GM18951 (cell line): ENCODE measurements around the gene ASS1.

Experiments used
- POLR2A ChIP-seq: IDR thresholded peaks from 4 replicates; pipeline ENCODE4 v1.6.1; 2011; ENCODE audit warnings: mild to moderate bottlenecking; ENCODE audit not compliant: insufficient read length, insufficient read depth; ENCODE audit errors: extremely low read depth
- in situ Hi-C: fragments of 300-500 bp; cut with MboI; formaldehyde crosslinking; loops from one replicate; pipeline ENCODE4 v1.12.0; 2022; ENCODE audit warnings: low sequenced_read_pairs, mixed read lengths, inconsistent platforms; ENCODE audit not compliant: unreplicated experiment

Gene ASS1

GRCh38 chr9:130408669-130409068 lies 36.1 kb upstream of the ASS1 start:
- in situ Hi-C loops, result no loop called here
- TF ChIP-seq POLR2A, result no peak

GRCh38 chr9:130409246-130409645 lies 35.5 kb upstream of the ASS1 start:
- no peak for TF ChIP-seq POLR2A

DNA sequence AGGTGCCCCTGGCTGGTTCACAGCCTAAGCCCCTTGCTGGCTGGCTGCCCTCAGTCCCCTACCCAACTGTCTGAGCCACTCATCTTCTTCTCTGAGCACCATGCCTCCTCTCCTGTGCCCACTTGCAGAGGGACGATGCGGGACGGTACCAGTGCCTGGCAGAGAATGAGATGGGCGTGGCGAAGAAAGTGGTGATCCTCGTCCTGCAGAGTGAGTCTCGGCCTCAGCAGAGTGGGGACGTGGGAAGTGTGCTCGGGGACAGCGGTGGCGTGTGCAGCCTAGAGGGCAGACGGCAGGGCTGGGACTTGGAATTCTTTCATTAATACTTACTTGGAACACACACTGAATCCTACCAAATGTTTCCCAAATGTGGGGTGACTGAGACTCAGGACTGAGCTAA lies 34.3 kb upstream of the ASS1 start:
- in situ Hi-C loops, result no loop called here

More at GRCh38 chr9:130409246-130409645, 35.5 kb upstream of the ASS1 start:
- in situ Hi-C loops, result no loop called here

GRCh38 chr9:130411566-130411915 lies 33.2 kb upstream of the ASS1 start:
- in situ Hi-C loops, result no loop called here
- TF ChIP-seq POLR2A, result no peak

More for the DNA sequence above, 34.3 kb upstream of the ASS1 start:
- no peak for TF ChIP-seq POLR2A

- in situ Hi-C loops, result no loop called here
- TF ChIP-seq POLR2A, result no peak
Observed at GRCh38 chr9:130414081-130414731, 30.6 kb upstream of the ASS1 start.

GRCh38 chr9:130414910-130415746 lies 29.6 kb upstream of the ASS1 start:
- in situ Hi-C loops, result no loop called here
- TF ChIP-seq POLR2A, result no peak

DNA sequence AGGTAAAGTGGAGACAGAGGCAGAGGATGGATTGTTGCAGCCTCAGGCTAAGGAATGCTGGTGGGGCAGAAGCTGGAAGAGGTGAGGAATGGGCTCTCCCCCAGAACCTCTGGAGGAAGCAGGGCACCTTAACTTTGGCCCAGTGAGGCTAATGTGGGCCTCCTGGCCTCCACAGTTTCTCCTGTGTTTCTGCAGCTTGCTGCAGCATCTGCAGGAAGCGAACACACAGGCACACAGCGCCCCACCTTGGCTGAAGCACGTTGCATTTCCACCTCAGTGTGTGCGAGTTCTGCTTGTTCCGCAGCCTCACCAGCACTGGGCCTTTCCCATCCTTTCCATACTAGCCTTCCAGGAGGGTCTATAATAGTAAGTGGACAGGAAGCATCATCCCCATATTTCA lies 27.2 kb upstream of the ASS1 start:
- TF ChIP-seq POLR2A, result no peak
- in situ Hi-C loops, result no loop called here

- in situ Hi-C loops, result no loop called here
- no peak for TF ChIP-seq POLR2A
Observed at GRCh38 chr9:130418776-130419175, 26.0 kb upstream of the ASS1 start.

DNA sequence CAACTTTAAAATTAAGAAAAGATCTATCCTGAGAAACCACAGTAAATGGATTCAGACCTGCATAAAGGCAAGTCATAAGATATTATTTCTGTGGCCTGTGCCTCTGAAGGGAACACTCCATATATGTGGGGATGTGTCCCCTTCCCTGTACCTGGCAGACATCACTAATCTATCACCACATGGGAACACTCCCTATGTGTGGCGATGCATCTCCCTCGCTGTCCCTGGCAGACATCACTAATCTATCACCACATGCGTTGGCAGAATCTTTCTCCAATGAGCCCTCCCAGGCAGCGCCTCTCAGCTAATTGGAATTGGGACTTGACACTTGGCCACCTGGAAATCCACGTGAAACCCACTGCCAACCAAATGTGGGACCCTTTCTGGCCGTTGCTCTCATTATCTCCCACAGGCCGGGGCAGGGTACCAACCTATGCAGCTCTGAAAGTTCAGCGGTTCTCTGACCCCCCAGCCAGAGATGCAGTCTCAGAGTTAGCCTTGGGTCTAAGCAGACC lies 25.2 kb upstream of the ASS1 start:
- no peak for TF ChIP-seq POLR2A
- in situ Hi-C loops, result no loop called here

DNA sequence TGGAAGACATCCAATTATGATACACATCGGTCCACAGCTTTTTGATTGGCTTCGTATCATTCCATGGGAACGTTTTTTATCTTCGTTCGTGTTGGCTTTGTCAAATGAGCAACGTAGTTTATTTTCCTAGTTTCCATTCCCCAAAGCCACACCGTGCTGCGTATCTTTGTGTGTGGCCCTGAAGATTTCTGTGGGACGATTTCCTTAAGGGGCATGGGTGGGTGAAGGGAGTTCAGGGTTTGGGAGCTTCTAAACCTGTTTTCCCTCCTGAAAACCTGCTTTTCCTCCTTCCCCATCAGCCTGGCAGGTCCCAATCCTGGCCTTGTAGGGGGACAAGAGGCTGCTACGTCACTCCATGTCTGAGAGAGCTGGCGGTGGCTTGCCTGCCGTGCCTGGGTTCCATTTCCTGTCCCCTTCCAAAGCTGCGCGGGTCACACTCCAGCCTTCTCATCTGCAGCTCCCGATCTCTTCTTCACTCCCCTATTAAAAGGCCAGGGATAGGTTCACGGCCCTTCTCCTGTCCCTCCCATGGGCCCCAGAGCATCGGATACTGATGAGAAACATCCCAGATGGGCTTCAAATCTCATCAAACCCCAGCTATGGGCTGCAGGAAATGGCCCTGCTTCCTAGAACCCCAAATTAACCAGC lies 23.5 kb upstream of the ASS1 start:
- TF ChIP-seq POLR2A, result no peak
- in situ Hi-C loops, result no loop called here

- TF ChIP-seq POLR2A, result no peak
- in situ Hi-C loops, result no loop called here
Observed at GRCh38 chr9:130421802-130422276, 22.9 kb upstream of the ASS1 start.

DNA sequence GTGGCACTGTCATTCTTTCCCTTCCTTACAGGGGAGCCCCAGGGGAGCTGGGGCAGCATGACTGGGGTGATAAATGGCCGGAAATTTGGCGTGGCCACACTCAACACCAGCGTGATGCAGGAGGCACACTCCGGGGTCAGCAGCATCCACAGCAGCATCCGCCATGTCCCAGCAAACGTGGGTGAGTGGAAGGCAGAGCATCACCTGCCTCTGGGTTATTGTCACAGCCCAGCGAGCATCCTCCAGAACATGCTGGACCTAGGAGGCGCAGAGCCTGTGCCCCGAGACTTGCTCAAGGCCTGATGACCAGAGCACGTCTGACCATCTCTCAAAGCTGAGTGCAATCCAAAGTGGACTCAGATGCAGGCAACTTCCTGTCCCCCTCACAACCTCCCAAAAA lies 22.2 kb upstream of the ASS1 start:
- in situ Hi-C loops, result no loop called here
- no peak for TF ChIP-seq POLR2A

DNA sequence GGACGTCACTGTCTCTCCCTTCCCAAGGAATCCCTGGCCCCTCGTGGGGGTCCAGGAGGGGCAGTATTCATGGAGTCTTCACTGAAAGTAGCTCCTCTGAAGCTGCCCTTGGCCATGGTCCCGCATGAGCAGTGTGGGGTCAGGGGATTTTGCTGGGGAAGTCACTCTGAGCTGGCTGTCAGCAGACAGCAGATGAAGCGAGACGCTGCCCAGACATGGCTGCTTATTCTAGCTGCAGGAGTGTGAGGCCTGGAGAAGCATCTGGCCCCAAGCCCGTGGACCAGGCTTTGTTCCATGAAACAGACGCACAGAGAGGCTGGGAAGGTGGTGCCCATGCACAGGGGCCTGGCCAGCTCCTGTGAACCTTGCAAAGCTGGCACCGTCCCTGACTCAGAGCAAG lies 21.5 kb upstream of the ASS1 start:
- TF ChIP-seq POLR2A, result no peak
- in situ Hi-C loops, result no loop called here
